Subcutaneous abdominal adipose tissue (tissue), 5 donors: ENCODE data around the gene FUT2.

ENCODE experiments used
- H3K27ac ChIP-seq: one replicate; pipeline ENCODE4 v1.7.0; 2013; ENCODE audit warnings: low read depth, mild to moderate bottlenecking, inconsistent platforms, low read length, moderate library complexity
- H3K27me3 ChIP-seq, 5 donors: one replicate each; pipeline ENCODE4 v1.7.0; 2013; ENCODE audit warnings: low read length in 5 of 5, inconsistent platforms in 1 of 5; ENCODE audit not compliant: control insufficient read depth in 5 of 5, insufficient read depth in 4 of 5
- H3K36me3 ChIP-seq, 5 donors: one replicate each; pipeline ENCODE4 v1.7.0; 2013; ENCODE audit warnings: low read length in 5 of 5; ENCODE audit not compliant: control insufficient read depth in 5 of 5, insufficient read depth in 5 of 5
- H3K4me1 ChIP-seq, 5 donors: one replicate each; pipeline ENCODE4 v1.7.0; 2013; ENCODE audit warnings: low read length in 5 of 5, mild to moderate bottlenecking in 3 of 5, moderate library complexity in 1 of 5; ENCODE audit not compliant: control insufficient read depth in 5 of 5, insufficient read depth in 5 of 5
- H3K4me3 ChIP-seq, 5 donors: one replicate each; pipeline ENCODE4 v1.7.0; 2013; ENCODE audit warnings: low read length in 5 of 5, low read depth in 1 of 5
- H3K9ac ChIP-seq, 5 donors: one replicate each; pipeline ENCODE4 v1.7.0; 2013; ENCODE audit warnings: low read length in 5 of 5, mild to moderate bottlenecking in 4 of 5, moderate library complexity in 3 of 5
- H3K9me3 ChIP-seq, 5 donors: one replicate each; pipeline ENCODE4 v1.7.0; 2013; ENCODE audit warnings: low read length in 5 of 5; ENCODE audit not compliant: control insufficient read depth in 5 of 5
- donor health status: healthy.
- donor health status: healthy.
- donor health status: healthy.
- donor health status: healthy.
- donor health status: healthy.

Gene FUT2

GRCh38 chr19:48696353-48697010, 711 bp downstream of the FUT2 start:
- Histone ChIP-seq H3K27me3 (peaks cover 10 to 15% (median 13%) of the 10 kb centered on the region in 5 donors), H3K36me3 (no peaks in the 10 kb centered on the region), H3K9ac (peak overlapping the region in 1 of 5 donors; percentile 51), H3K4me1 (peaks cover 0 to 14% (median 10%) of the 10 kb centered on the region in 5 donors), H3K9me3 (no peaks in the 10 kb centered on the region), H3K27ac (no peak overlapping the region), H3K4me3 (peak overlapping the region in 3 of 5 donors; percentile 44 to 51 (median 46))

- H3K36me3 ChIP-seq, result no peaks in the 10 kb centered on the region
- no peak overlapping the region for H3K27ac ChIP-seq
- no peak overlapping the region for H3K4me3 ChIP-seq
- H3K9ac ChIP-seq, result no peak overlapping the region
- peaks cover 0 to 14% (median 10%) of the 10 kb centered on the region in 5 donors for H3K4me1 ChIP-seq
- peaks cover 10 to 15% (median 13%) of the 10 kb centered on the region in 5 donors for H3K27me3 ChIP-seq
- H3K9me3 ChIP-seq, result no peaks in the 10 kb centered on the region
Observed at GRCh38 chr19:48698046-48698445, 2.3 kb downstream of the FUT2 start.

- Histone ChIP-seq H3K9me3 (no peaks in the 10 kb centered on the region), H3K27ac (no peak overlapping the region), H3K27me3 (peaks cover 0 to 3% (median 0%) of the 10 kb centered on the region in 5 donors), H3K4me1 (peaks cover 0 to 4% (median 0%) of the 10 kb centered on the region in 5 donors), H3K36me3 (peaks cover 0 to 4% (median 0%) of the 10 kb centered on the region in 5 donors), H3K4me3 (no peak overlapping the region), H3K9ac (no peak overlapping the region)
Observed at GRCh38 chr19:48702701-48703100, 6.9 kb downstream of the FUT2 start.

GRCh38 chr19:48703316-48703715, 7.5 kb downstream of the FUT2 start:
- H3K9ac ChIP-seq, result no peak overlapping the region
- no peaks in the 10 kb centered on the region for H3K9me3 ChIP-seq
- no peak overlapping the region for H3K4me3 ChIP-seq
- H3K36me3 ChIP-seq, result peaks cover 0 to 4% (median 0%) of the 10 kb centered on the region in 5 donors
- H3K27ac ChIP-seq, result no peak overlapping the region
- H3K27me3 ChIP-seq, result no peaks in the 10 kb centered on the region
- H3K4me1 ChIP-seq, result peaks cover 0 to under 1% (median 0%) of the 10 kb centered on the region in 5 donors

- peaks cover 0 to 4% (median 0%) of the 10 kb centered on the region in 5 donors for H3K36me3 ChIP-seq
Observed at GRCh38 chr19:48705431-48705830, 9.7 kb downstream of the FUT2 start.

GRCh38 chr19:48708471-48708870, 12.7 kb downstream of the FUT2 start:
- peaks cover 0 to 7% (median 5%) of the 10 kb centered on the region in 5 donors for H3K9me3 ChIP-seq
- H3K36me3 ChIP-seq, result peaks cover 0 to 3% (median 0%) of the 10 kb centered on the region in 5 donors
- H3K27me3 ChIP-seq, result no peaks in the 10 kb centered on the region
- H3K27ac ChIP-seq, result no peak overlapping the region
- H3K9ac ChIP-seq, result no peak overlapping the region
- peaks cover 0 to 7% (median 4%) of the 10 kb centered on the region in 5 donors for H3K4me1 ChIP-seq
- H3K4me3 ChIP-seq, result no peak overlapping the region

More at GRCh38 chr19:48705431-48705830, 9.7 kb downstream of the FUT2 start:
- H3K27me3 ChIP-seq, result no peaks in the 10 kb centered on the region
- H3K9me3 ChIP-seq, result no peaks in the 10 kb centered on the region
- H3K4me1 ChIP-seq, result no peaks in the 10 kb centered on the region
- no peak overlapping the region for H3K9ac ChIP-seq
- no peak overlapping the region for H3K27ac ChIP-seq
- no peak overlapping the region for H3K4me3 ChIP-seq

- peaks cover 2 to 29% (median 22%) of the 10 kb centered on the region in 5 donors for H3K4me1 ChIP-seq
Observed at GRCh38 chr19:48711106-48711662, 15.4 kb downstream of the FUT2 start.

GRCh38 chr19:48713041-48713863, 17.5 kb downstream of the FUT2 start:
- H3K9me3 ChIP-seq, result peaks cover 0 to 7% (median 5%) of the 10 kb centered on the region in 5 donors
- H3K9ac ChIP-seq, result peak overlapping the region in 2 of 5 donors; percentile 37 to 51
- no peaks in the 10 kb centered on the region for H3K27me3 ChIP-seq
- H3K4me3 ChIP-seq, result peak overlapping the region; percentile 65 to 79 (median 72)
- H3K27ac ChIP-seq, result no peak overlapping the region
- H3K4me1 ChIP-seq, result peaks cover 3 to 38% (median 32%) of the 10 kb centered on the region in 5 donors
- H3K36me3 ChIP-seq, result no peaks in the 10 kb centered on the region

More at GRCh38 chr19:48711106-48711662, 15.4 kb downstream of the FUT2 start:
- Histone ChIP-seq H3K9me3 (peaks cover 0 to 7% (median 5%) of the 10 kb centered on the region in 5 donors), H3K9ac (no peak overlapping the region), H3K4me3 (no peak overlapping the region), H3K36me3 (no peaks in the 10 kb centered on the region), H3K27ac (no peak overlapping the region), H3K27me3 (no peaks in the 10 kb centered on the region)

- Histone ChIP-seq H3K36me3 (no peaks in the 10 kb centered on the region), H3K4me3 (peak overlapping the region; percentile 72 to 79 (median 74)), H3K27ac (peak overlapping the region; percentile 60), H3K4me1 (peaks cover 5 to 46% (median 39%) of the 10 kb centered on the region in 5 donors), H3K9ac (peak overlapping the region in 4 of 5 donors; percentile 60 to 81 (median 73)), H3K27me3 (no peaks in the 10 kb centered on the region), H3K9me3 (peaks cover 0 to 7% (median 5%) of the 10 kb centered on the region in 5 donors)
Observed at GRCh38 chr19:48713864-48714755, 18.3 kb downstream of the FUT2 start.
